Adrenal gland (tissue), 12 donors: Measurements from ENCODE around the gene RTN4. TPM values are rescaled to one million over a fixed set of nuclear protein-coding genes. Genes with fewer than 3 reads are reported as not detected.

ENCODE experiments used
- DNase-seq, 7 donors: peaks; one replicate each; pipeline ENCODE4 v3.0.0-alpha.2; 2019 to 2020
- H3K27ac ChIP-seq, 5 donors: fragments of 200-600 bp; sonication (generic) in 4 of 5; 1 replicate in 3 of 5; 2 replicates in 2 of 5; pipeline versions ENCODE4 v1.5.1 to v1.8.0; 2016 to 2020; ENCODE audit warnings: mild to moderate bottlenecking in 1 of 5
- H3K27me3 ChIP-seq: fragments of 200-600 bp; 2 replicates; pipeline ENCODE4 v1.8.0; 2021
- H3K36me3 ChIP-seq, 2 donors: fragments of 200-600 bp; replicated peaks in 1 of 2; 1 replicate in 1 of 2; 2 replicates in 1 of 2; pipeline versions ENCODE4 v1.5.1 to v1.8.0; 2018 to 2022
- H3K4me1 ChIP-seq, 2 donors: fragments of 200-600 bp; replicated peaks in 1 of 2; 1 replicate in 1 of 2; 2 replicates in 1 of 2; pipeline versions ENCODE4 v1.5.1 to v1.8.0; 2018 to 2021
- H3K4me3 ChIP-seq, 4 donors: fragments of 200-600 bp; sonication (generic) in 3 of 4; one replicate each; pipeline ENCODE4 v1.5.1; 2016 to 2018
- H3K9me3 ChIP-seq, 3 donors: fragments of 200-600 bp; sonication (generic) in 1 of 3; replicated peaks in 1 of 3; 1 replicate in 2 of 3; 2 replicates in 1 of 3; pipeline versions ENCODE4 v1.5.1 to v1.8.0; 2016 to 2021
- POLR2A ChIP-seq, 2 donors: fragments of 450-650 bp; IDR thresholded peaks; one replicate each; pipeline ENCODE4 v1.6.1; 2017; ENCODE audit warnings: antibody characterized with exemption in 2 of 2, mild to moderate bottlenecking in 2 of 2, moderate library complexity in 1 of 2
- WGBS, 4 donors: extraction: QIAGEN DNeasy Blood & Tissue Kit in 2 of 4; methylation state at CpG; one replicate each; pipeline versions ENCODE4 v1.1.5 to v1.1.7; 2013 to 2017; 5-methylcytosine and 5-hydroxymethylcytosine counted together
- intact Hi-C, 2 donors: fragments of 100-400 bp; cut with DNase I; formaldehyde crosslinking; loops; one replicate each; pipeline versions ENCODE4 v1.14.1 to v1.15.0; 2022 to 2023
- polyA plus RNA-seq, 3 donors: library from polyadenylated mRNA; stranded (reverse); fragments of 200-250 nt in 2 of 3; fragments of 350-450 nt in 1 of 3; fragmentation: Illumina TruSeq in 1 of 3; extraction: RNeasy Lipid Tissue Mini Kit (QIAGEN cat#74804) in 1 of 3; gene quantifications; one replicate each; pipeline ENCODE4 v1.2.3, GENCODE V29; 2013 to 2014
- total RNA-seq, 9 donors: library from RNA; depleted of rRNA in 4 of 9; stranded (reverse); fragments of >200 nt in 4 of 9; fragments of 120-200 nt in 1 of 9; fragmentation: NEBNext Ultra II Directional in 1 of 9; extraction: Animal tissue kit (Norgen Biotek cat#: 25700) in 1 of 9; gene quantifications; one replicate each; pipeline versions ENCODE4 v1.1.0 to v1.2.4, GENCODE V29; 2013 to 2023
- TF ChIP-seq, protein P1 (sequence below), 6 experiments: fragments of 450-650 bp in 4 of 6; fragments of 200-600 bp in 2 of 6; sonication (generic) in 1 of 6; IDR thresholded peaks; 1 replicate in 5 of 6; 2 replicates in 1 of 6; pipeline versions ENCODE4 v1.5.1 to v1.8.0; 2016 to 2021; ENCODE audit warnings: antibody characterized with exemption in 6 of 6, mild to moderate bottlenecking in 2 of 6, moderate library complexity in 1 of 6
- donor health status: healthy with polysubstance abuse.
- donor health status: Bipolar disorder and iron deficiency.
- donor health status: DM: yes; HTN: yes; CAD: no.
- donor health status: DM: no; HTN: no; CAD: no.
- donor health status: DM: no; HTN: no; CAD: no.
- donor health status: DM: yes; HTN: yes; CAD: no.

The RTN4 gene
- total and polyA plus RNA-seq, 12 donors, result 114 to 694 (median 444) TPM

- no peaks in the 10 kb centered on the region for H3K9me3 ChIP-seq
- H3K4me3 ChIP-seq, result no peak overlapping the region
- H3K27ac ChIP-seq, result no peak overlapping the region
- no peaks in the 10 kb centered on the region for H3K36me3 ChIP-seq
- DNase-seq, result peak in 1 of 7 donors; percentile 39
- peaks cover 6% of the 10 kb centered on the region in 2 donors for H3K4me1 ChIP-seq
- intact Hi-C loops, result no loop called here
- no peaks in the 10 kb centered on the region for H3K27me3 ChIP-seq
- no peak for TF ChIP-seq POLR2A (IDR thresholded peaks at IDR 0.05)
- TF ChIP-seq, protein P1, sequence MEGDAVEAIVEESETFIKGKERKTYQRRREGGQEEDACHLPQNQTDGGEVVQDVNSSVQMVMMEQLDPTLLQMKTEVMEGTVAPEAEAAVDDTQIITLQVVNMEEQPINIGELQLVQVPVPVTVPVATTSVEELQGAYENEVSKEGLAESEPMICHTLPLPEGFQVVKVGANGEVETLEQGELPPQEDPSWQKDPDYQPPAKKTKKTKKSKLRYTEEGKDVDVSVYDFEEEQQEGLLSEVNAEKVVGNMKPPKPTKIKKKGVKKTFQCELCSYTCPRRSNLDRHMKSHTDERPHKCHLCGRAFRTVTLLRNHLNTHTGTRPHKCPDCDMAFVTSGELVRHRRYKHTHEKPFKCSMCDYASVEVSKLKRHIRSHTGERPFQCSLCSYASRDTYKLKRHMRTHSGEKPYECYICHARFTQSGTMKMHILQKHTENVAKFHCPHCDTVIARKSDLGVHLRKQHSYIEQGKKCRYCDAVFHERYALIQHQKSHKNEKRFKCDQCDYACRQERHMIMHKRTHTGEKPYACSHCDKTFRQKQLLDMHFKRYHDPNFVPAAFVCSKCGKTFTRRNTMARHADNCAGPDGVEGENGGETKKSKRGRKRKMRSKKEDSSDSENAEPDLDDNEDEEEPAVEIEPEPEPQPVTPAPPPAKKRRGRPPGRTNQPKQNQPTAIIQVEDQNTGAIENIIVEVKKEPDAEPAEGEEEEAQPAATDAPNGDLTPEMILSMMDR (IDR thresholded peaks at IDR 0.05), result no peak
- WGBS, 4 donors, result 88 to 98% (median 90%) methylated on average over 11 of the region's 11 CpGs
Observed at GRCh38 chr2:54947136-54947535, 103.1 kb downstream of the RTN4 start.

DNA sequence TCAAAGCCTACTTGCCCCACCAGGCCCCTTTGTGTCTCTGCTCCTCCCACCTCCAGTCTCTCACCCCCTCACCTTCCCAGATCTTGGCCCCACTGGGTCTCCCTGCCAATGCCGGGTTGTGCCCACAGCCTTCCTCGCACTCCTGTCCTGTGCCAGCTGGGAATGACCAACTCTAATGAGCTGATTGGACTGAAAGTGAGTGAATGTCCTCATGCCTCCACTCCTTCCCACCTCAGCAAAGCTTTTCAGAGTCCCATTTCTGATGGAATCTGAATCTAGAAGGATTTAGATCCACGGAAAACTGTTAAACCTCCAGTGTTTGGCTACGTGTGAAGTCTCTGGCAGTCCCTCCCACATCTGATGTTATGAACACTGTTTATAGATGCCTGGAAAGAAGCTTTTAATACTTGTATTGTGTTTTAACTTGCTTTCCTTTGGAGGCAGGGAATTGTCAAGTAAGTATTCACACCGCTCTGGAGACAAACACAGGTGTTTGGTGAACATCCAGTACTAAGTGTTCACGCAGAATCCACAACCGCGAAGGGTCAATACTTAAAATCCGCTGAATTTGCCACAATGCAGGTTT, 103.9 kb downstream of the RTN4 start:
- TF ChIP-seq POLR2A (IDR thresholded peaks at IDR 0.05), result no peak
- TF ChIP-seq, protein P1 (IDR thresholded peaks at IDR 0.05), result no peak
- Histone ChIP-seq H3K9me3 (no peaks in the 10 kb centered on the region), H3K4me3 (no peak overlapping the region), H3K36me3 (no peaks in the 10 kb centered on the region), H3K27me3 (no peaks in the 10 kb centered on the region), H3K27ac (peak overlapping the region in 1 of 5 donors; percentile 65), H3K4me1 (peaks cover 6% of the 10 kb centered on the region in 2 donors)
- intact Hi-C loops, result no loop called here
- DNase-seq, result peak in 1 of 7 donors; percentile 30
- 90 to 95% (median 93%) methylated on average over 9 of the region's 9 CpGs for WGBS, 4 donors

GRCh38 chr2:54945391-54946219, 104.6 kb downstream of the RTN4 start:
- intact Hi-C loops, result no loop called here
- H3K27me3 ChIP-seq, result no peaks in the 10 kb centered on the region
- H3K9me3 ChIP-seq, result no peaks in the 10 kb centered on the region
- H3K4me1 ChIP-seq, result peaks cover 6% of the 10 kb centered on the region in 2 donors
- peak in 6 of 7 donors; percentile 41 to 73 (median 59) for DNase-seq
- H3K36me3 ChIP-seq, result no peaks in the 10 kb centered on the region
- 45 to 57% (median 51%) methylated on average over 5 to 8 of the region's 8 CpGs for WGBS, 4 donors
- H3K27ac ChIP-seq, result peak overlapping the region in 2 of 5 donors; percentile 30 to 65
- TF ChIP-seq, protein P1 (IDR thresholded peaks at IDR 0.05), result no peak
- TF ChIP-seq POLR2A (IDR thresholded peaks at IDR 0.05), result no peak
- H3K4me3 ChIP-seq, result no peak overlapping the region

GRCh38 chr2:54944724-54945326, 105.4 kb downstream of the RTN4 start:
- H3K4me1 ChIP-seq, result peaks cover 6% of the 10 kb centered on the region in 2 donors
- WGBS, 4 donors, result 69 to 92% (median 83%) methylated on average over 1 of the region's 1 CpG
- H3K27ac ChIP-seq, result no peak overlapping the region
- no peak for DNase-seq
- no peaks in the 10 kb centered on the region for H3K27me3 ChIP-seq
- TF ChIP-seq POLR2A (IDR thresholded peaks at IDR 0.05), result no peak
- intact Hi-C loops, result no loop called here
- H3K4me3 ChIP-seq, result no peak overlapping the region
- no peaks in the 10 kb centered on the region for H3K36me3 ChIP-seq
- H3K9me3 ChIP-seq, result no peaks in the 10 kb centered on the region
